ENCODE measurements around the gene NTF4. TPM values are rescaled to one million over a fixed set of nuclear protein-coding genes. Genes with fewer than 3 reads are reported as not detected.

Gene NTF4
- not detected in 2 replicates for total RNA-seq

DNA sequence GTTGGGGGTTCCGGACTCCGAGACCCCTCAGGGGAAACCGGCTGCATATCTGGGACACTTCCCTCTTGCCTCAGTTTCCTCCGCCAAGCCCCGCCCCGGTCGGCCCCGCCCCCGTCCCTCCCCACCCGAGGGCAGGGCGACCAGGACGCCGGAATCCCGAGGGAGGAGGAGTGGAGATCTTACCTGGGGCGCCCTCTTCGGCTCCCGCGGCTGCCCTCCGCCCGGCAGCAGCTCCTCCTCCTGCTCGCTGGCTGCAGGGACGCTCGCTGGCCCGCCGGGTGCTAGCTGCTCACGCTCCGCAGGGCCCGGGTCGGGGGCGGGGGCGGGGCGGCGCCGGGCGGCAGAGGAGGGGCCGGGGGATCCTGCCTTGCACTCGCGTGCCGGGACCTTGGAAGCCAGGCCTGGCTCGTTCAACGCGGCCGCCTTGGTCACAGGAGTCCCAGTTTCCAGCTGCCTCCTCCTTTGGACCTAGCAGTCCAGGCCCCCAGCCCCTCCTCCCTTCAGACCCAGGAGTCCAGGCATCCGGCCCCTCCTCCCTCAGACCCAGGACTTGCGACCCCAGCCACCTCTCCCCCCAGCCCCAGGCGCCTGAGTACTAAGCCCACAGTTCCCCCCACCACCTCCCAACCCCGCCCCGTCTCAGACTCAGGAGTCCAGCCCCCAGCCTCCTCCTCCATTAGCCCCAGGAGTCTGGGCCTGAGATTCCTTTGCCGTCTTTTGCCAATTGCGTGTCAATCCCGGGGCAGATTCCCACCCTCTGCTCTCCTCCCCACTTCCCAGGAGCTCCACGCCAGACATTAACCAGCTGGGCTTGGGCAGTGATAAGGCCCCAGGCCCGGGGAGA, at the start of gene NTF4:
NTF4 (minus strand) TSS at position 51 of the 844 bp plus-strand sequence. CDS start 2,821 bp downstream, outside the sequence.

DNA sequence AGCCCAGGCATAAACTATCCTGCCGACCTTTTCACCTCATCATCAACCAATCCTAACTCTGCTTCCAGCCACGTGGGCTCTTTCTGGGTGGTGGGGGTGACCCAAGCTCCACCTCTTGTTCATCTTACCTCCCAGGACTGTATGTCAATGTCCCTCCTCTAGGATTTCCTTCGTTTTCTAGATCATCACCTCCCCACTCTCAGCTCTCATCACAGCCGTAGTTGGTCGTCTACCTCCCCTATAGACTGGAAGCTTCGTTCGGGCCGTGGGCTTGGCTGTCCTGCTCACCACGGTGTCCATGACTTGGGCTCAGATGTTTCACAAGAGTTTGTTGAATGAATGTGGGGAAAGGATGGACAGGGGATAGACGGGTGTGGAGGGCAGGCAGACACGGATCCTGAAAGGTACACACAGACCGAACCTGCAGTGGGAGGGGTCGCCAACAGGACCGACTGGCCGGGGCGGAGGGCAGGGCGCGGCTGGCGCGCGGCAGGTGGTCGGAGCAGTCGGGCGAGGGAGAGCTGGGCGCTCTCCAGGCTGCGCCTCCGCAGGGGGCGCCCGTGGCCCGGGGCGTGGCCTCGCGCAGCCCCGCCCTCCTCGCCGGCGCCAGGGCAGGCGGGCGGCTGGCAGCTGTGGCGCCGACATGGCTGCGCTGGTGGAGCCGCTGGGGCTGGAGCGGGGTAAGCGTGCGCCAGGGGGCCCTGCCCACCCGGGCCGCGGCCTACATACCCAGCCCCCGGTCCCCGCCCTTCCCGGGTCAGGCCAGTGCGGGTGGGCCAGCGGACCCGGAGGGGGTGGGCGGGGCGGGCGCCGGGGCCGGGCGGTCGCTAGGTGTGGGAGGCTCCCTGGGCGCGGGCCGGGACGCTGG, 49.4 kb upstream of the NTF4 start, which contains the start of gene LIN7B:
LIN7B (plus strand) TSS at position 609 of the 868 bp plus-strand sequence; CDS start at position 644, 35 bp downstream.

GRCh38 chr19:49085020-49085867, 20.6 kb upstream of the NTF4 start, which contains the start of gene SNRNP70:
SNRNP70 (plus strand) TSS chr19:49085451; CDS start chr19:49086415, 964 bp downstream.

DNA sequence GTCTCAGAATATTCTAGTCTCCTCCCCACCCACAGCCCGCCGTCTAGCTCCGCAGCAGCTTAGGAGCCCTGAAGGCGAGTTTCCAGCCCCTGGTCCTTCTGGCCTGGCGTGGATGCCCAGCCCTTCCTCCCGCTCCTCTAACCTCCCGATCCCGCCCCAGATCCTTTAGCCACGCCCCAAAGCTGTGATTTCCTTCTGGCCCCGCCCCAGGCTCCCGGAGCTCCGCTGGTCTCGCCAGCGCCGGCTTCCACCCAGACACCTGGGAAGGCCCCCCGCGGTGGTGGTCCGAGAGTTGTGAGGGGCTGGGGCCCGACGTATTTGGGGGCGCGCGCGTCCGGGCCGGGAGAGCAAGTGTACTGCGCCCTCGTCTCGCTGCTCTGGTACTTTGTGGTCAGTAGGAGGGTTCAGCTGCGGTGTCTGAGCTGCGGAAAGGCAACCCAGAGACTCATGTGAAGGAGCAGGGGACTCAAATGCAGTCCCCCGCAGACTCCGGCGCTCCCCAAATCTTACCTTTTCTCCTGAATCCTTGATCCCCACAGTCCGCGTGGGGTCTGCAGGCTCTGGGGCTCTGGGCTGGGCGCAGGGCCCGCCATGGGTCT, 6.9 kb downstream of the NTF4 start, which contains the start of gene CGB7:
CGB7 (minus strand) TSS at position 114 of the 599 bp plus-strand sequence. CDS start 2,374 bp downstream, outside the sequence.

GRCh38 chr19:49049011-49049410, 15.6 kb downstream of the NTF4 start, which contains the start of gene CGB8:
CGB8 (minus strand) TSS chr19:49049111; CDS start chr19:49048739, 372 bp downstream.

DNA sequence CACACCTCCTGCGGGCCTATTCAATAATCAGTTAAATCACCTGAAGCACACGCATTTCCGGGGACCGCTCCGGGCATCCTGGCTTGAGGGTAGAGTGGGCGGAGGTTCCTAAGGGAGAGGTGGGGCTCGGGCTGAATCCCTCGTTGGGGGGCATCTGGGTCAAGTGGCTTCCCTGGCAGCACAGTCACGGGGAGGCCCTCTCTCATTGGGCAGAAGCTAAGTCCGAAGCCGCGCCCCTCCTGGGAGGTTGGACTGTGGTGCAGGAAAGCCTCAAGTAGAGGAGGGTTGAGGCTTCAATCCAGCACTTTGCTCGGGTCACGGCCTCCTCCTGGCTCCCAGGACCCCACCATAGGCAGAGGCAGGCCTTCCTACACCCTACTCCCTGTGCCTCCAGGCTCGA, 21.1 kb downstream of the NTF4 start, which contains the start of gene CGB5:
CGB5 (plus strand) TSS at position 301 of the 400 bp plus-strand sequence. CDS start 362 bp downstream, outside the sequence.

DNA sequence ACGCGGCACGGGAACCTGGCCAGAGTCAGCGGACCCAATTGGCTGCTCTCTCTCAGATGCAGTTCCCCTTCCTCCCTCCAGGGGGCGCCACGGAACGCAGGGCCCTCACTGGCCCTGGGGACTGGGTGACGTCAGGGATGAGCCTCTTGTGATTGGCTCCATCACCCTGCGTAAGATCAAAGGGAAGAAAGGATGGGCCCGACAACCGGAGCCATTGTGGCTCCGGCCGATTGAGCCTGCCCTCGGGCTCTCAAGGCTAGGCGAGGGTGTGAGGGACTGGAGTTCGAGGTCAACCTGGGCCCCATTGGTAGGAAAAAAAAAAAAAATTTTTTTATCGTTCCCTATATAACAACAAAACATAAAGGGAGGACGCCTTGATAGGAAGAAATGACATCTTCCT, 27.8 kb downstream of the NTF4 start, which contains the start of gene CGB1:
CGB1 (minus strand) TSS at position 81 of the 400 bp plus-strand sequence. CDS start 184 bp downstream, outside the sequence.

DNA sequence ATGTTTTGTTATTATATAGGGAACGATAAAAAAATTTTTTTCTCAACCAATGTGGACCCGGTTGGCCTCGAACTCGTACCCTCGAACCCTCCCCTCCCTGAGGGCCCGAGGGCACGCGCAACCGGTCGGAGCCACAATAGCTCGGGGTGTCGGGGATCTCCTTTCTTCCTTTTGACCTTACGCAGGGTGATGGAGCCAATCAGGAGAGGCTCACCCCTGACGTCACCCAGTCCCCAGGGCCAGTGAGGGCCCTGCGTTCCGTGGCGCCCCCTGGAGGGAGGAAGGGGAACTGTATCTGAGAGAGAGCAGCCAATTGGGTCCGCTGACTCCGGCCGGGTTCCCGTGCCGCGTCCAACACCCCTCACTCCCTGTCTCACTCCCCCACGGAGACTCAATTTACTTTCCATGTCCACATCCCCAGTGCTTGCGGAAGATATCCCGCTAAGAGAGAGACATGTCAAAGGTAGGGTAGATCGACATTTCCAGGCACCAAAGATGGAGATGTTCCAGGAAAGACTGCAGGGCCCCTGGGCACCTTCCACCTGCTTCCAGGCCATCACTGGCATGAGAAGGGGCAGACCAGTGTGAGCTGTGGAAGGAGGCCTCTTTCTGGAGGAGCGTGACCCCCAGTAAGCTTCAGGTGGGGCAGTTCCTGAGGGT, 32.8 kb downstream of the NTF4 start, which contains the start of gene CGB2:
CGB2 (plus strand) TSS at position 249 of the 660 bp plus-strand sequence; CDS start at position 455, 206 bp downstream.

GRCh38 chr19:49024233-49024632, 40.4 kb downstream of the NTF4 start, which contains the start of gene CGB3:
CGB3 (minus strand) TSS chr19:49024333; CDS start chr19:49023971, 362 bp downstream.

DNA sequence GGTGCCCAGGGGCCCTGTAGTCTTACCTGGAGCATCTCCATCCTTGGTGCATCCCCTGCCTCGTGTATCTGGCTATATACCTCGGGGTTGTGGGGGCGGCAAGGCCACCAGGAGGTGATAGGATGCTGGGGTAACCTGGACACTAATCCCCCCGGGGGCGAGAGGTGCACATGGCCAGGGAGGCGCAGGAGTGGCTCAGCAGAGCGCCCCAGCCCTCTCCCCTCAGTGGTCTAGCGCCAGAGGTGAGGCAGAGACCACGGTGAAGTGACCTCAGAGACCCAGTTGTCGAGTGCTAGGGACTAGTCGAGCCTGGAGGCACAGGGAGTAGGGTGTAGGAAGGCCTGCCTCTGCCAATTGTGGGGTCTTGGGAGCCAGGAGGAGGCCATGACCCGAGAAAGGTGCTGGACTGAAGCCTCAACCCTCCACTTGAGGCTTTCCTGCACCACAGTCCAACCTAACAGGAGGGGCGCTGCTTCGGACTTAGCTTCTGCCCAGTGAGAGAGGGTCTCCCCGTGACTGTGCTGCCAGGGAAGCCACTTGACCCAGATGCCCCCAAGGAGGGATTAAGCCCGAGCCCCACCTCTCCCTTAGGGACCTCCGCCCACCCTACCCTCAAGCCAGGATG, 47.5 kb downstream of the NTF4 start, which contains the start of gene LHB:
LHB (minus strand) TSS at position 51 of the 625 bp plus-strand sequence; CDS start at position 41, 10 bp downstream.

Other genes with a start within 250 kb of the NTF4 start
- 2.7 and 6.5 TPM in 2 replicates for gene HSD17B14, start 228.3 kb downstream of the NTF4 start, total RNA-seq
- gene PLEKHA4, start 196.2 kb downstream of the NTF4 start, total RNA-seq: 11.4 and 20.1 TPM in 2 replicates
- 23.3 and 33.8 TPM in 2 replicates for gene PPP1R15A, start 192.4 kb downstream of the NTF4 start, total RNA-seq
- 0.17 and 0.45 TPM in 2 replicates for gene TULP2, start 166.1 kb downstream of the NTF4 start, total RNA-seq
- 166 and 176 TPM in 2 replicates for gene NUCB1, start 164.5 kb downstream of the NTF4 start, total RNA-seq
- gene DHDH, start 131.1 kb downstream of the NTF4 start, total RNA-seq: not detected in 2 replicates
- 127 and 135 TPM in 2 replicates for gene BAX, start 109.9 kb downstream of the NTF4 start, total RNA-seq
- gene FTL, start 99.5 kb downstream of the NTF4 start, total RNA-seq: 3,185 and 3,463 TPM in 2 replicates
- gene GYS1, start 71.5 kb downstream of the NTF4 start, total RNA-seq: 28.7 and 30.8 TPM in 2 replicates
- 350 and 368 TPM in 2 replicates for gene RUVBL2, start 70.9 kb downstream of the NTF4 start, total RNA-seq
- 0.45 TPM in 1 of 2 replicates, not detected in the other for gene LHB, start 47.7 kb downstream of the NTF4 start, total RNA-seq
- not detected in 2 replicates for gene CGB3, start 40.5 kb downstream of the NTF4 start, total RNA-seq
- gene CGB2, start 32.9 kb downstream of the NTF4 start, total RNA-seq: 0.34 TPM in 1 of 2 replicates, not detected in the other
- gene CGB1, start 27.9 kb downstream of the NTF4 start, total RNA-seq: 2.9 TPM in 1 of 2 replicates, not detected in the other
- not detected in 2 replicates for gene CGB5, start 21.0 kb downstream of the NTF4 start, total RNA-seq
- gene CGB8, start 15.7 kb downstream of the NTF4 start, total RNA-seq: not detected in 2 replicates
- gene CGB7, start 7.1 kb downstream of the NTF4 start, total RNA-seq: 0.30 and 0.34 TPM in 2 replicates
- gene KCNA7, start 7.9 kb upstream of the NTF4 start, total RNA-seq: not detected in 2 replicates
- gene SNRNP70, start 20.6 kb upstream of the NTF4 start, total RNA-seq: 178 and 179 TPM in 2 replicates
- 4.7 and 5.2 TPM in 2 replicates for gene LIN7B, start 49.6 kb upstream of the NTF4 start, total RNA-seq
- gene C19orf73, start 54.3 kb upstream of the NTF4 start, total RNA-seq: 2.2 and 3.3 TPM in 2 replicates
- gene PPFIA3, start 54.7 kb upstream of the NTF4 start, total RNA-seq: 2.2 TPM in 2 replicates
- not detected in 2 replicates for gene HRC, start 90.6 kb upstream of the NTF4 start, total RNA-seq
- gene TRPM4, start 93.0 kb upstream of the NTF4 start, total RNA-seq: 10.4 and 12.1 TPM in 2 replicates

Data from bronchus fibroblast of lung (primary cell).